HepG2 (cell line): ENCODE data around the gene KANSL1L. TPM values are rescaled to one million over a fixed set of nuclear protein-coding genes. Genes with fewer than 3 reads are reported as not detected.

Source experiments
- ATAC-seq: fragments of 200-7000 bp; cut with Tn5 transposase; 3 replicates; pipeline ENCODE4 v1.9.1; 2020; ENCODE audit warnings: mild to moderate bottlenecking, moderate library complexity
- BruUV-seq: library from RNA; stranded (reverse); fragments of 400-500 nt; replicated peaks from 2 replicates; lab custom pipeline; 2021; lab: Mats Ljungman, UMichigan
- CTCF ChIA-PET: fragments of 300-600 bp; formaldehyde crosslinking; extraction: SDS; loops from one replicate; lab custom pipeline; 2021; ENCODE audit warnings: low total read pairs, inconsistent platforms, low intra/inter-chr PET ratio; lab: Yijun Ruan, JAX
- POLR2A ChIA-PET: fragments of 350-600 bp; sonication (Branson Sonifier 250); formaldehyde crosslinking; loops from one replicate; lab custom pipeline; 2020; ENCODE audit warnings: antibody characterized with exemption, inconsistent platforms; lab: Yijun Ruan, JAX
- DNase-seq: peaks from one replicate; pipeline ENCODE4 v3.0.0-alpha.2; 2015; ENCODE audit warnings: low spot score
- FAIRE-seq: peaks from 3 replicates; lab custom pipeline; 2011; peaks lifted over from hg19 to GRCh38; lab: Jason Lieb, UNC
- H2AFZ ChIP-seq: one replicate; pipeline ENCODE4 v1.6.1; 2011; ENCODE audit warnings: low read length, inconsistent platforms
- H3K27ac ChIP-seq: fragments of 300-600 bp; 3 replicates; pipeline ENCODE4 v1.8.0; 2011; ENCODE audit warnings: mixed run types, mild to moderate bottlenecking, mixed read lengths, low read length, inconsistent platforms; ENCODE audit not compliant: insufficient read depth; ENCODE audit errors: extremely low read length
- H3K27me3 ChIP-seq, 2 experiments: fragments of 200-600 bp in 1 of 2; 2 replicates in 1 of 2; 3 replicates in 1 of 2; pipeline versions ENCODE4 v1.6.0 to v1.8.0; 2011; ENCODE audit warnings: low read length in 2 of 2, mild to moderate bottlenecking in 2 of 2, moderate library complexity in 2 of 2, inconsistent platforms in 1 of 2; ENCODE audit not compliant: insufficient read depth in 2 of 2, control insufficient read depth in 1 of 2
- H3K36me3 ChIP-seq, 2 experiments: fragments of 200-600 bp in 1 of 2; replicated peaks in 1 of 2; 2 replicates in 1 of 2; 3 replicates in 1 of 2; pipeline versions ENCODE4 v1.5.1 to v1.8.0; 2011; ENCODE audit warnings: low read length in 2 of 2, inconsistent platforms in 1 of 2; ENCODE audit not compliant: insufficient read depth in 2 of 2, control insufficient read depth in 1 of 2
- H3K4me1 ChIP-seq: 2 replicates; pipeline ENCODE4 v1.5.1; 2012; ENCODE audit warnings: low read length, inconsistent platforms; ENCODE audit not compliant: insufficient read depth
- H3K4me2 ChIP-seq: 2 replicates; pipeline ENCODE4 v1.6.0; 2011; ENCODE audit warnings: low read depth, low read length, inconsistent platforms
- H3K4me3 ChIP-seq, 3 experiments: fragments of 200-600 bp in 1 of 3; sonication (generic), shearing (Covaris generic) in 1 of 3; replicated peaks in 1 of 3; 2 replicates each; pipeline ENCODE4 v1.5.1; 2011 to 2016; ENCODE audit warnings: low read length in 3 of 3, inconsistent platforms in 2 of 3, low read depth in 2 of 3, mild to moderate bottlenecking in 2 of 3, control low read depth in 1 of 3, mixed read lengths in 1 of 3; ENCODE audit not compliant: insufficient read depth in 1 of 3
- H3K79me2 ChIP-seq: one replicate; pipeline ENCODE4 v1.6.1; 2011; ENCODE audit warnings: low read length, inconsistent platforms; ENCODE audit not compliant: insufficient read depth
- H3K9ac ChIP-seq: 2 replicates; pipeline ENCODE4 v1.6.0; 2011; ENCODE audit warnings: mild to moderate bottlenecking, low read depth, low read length, inconsistent platforms; ENCODE audit not compliant: insufficient read depth
- H3K9me3 ChIP-seq: 2 replicates; pipeline ENCODE4 v1.5.1; 2012; ENCODE audit warnings: mild to moderate bottlenecking, low read length
- H4K20me1 ChIP-seq: 2 replicates; pipeline ENCODE4 v1.6.0; 2011; ENCODE audit warnings: inconsistent platforms, mild to moderate bottlenecking, low read length, moderate library complexity; ENCODE audit not compliant: insufficient read depth
- ARNT ChIP-seq: fragments of 450-650 bp; IDR thresholded peaks from 2 replicates; pipeline ENCODE4 v1.6.1; 2017
- POLR2G ChIP-seq: fragments of 200-400 bp; formaldehyde crosslinking; IDR thresholded peaks from 2 replicates; pipeline ENCODE4 v1.6.1; 2018; ENCODE audit warnings: mild to moderate bottlenecking, low read depth, low read length, moderate library complexity
- SAFB2 ChIP-seq: sonication (generic); formaldehyde crosslinking; IDR thresholded peaks from 2 replicates; pipeline ENCODE4 v1.5.1; 2020; ENCODE audit warnings: missing genetic modification reagents, low read depth, mild to moderate bottlenecking, borderline replicate concordance
- ZNF264 ChIP-seq: sonication (generic); formaldehyde crosslinking; IDR thresholded peaks from 2 replicates; pipeline ENCODE4 v1.4.0; 2020; ENCODE audit warnings: missing genetic modification reagents
- ZNF549 ChIP-seq: sonication (generic); formaldehyde crosslinking; IDR thresholded peaks from 2 replicates; pipeline ENCODE4 v1.5.0; 2020; ENCODE audit warnings: missing genetic modification reagents
- ZNF589 ChIP-seq: sonication (generic); formaldehyde crosslinking; conservative IDR thresholded peaks from 2 replicates; pipeline ENCODE4 v1.8.0; 2022; ENCODE audit warnings: mild to moderate bottlenecking, moderate library complexity, missing genetic modification reagents
- ZNF720 ChIP-seq: sonication (generic); formaldehyde crosslinking; IDR thresholded peaks from 2 replicates; pipeline ENCODE4 v1.4.0; 2020; ENCODE audit warnings: missing genetic modification reagents
- in situ Hi-C: cut with HindIII; loops from 2 replicates; pipeline ENCODE4 v1.10.0; 2017; ENCODE audit warnings: low pct_unique_long_range_greater_than_20kb; ENCODE audit not compliant: extremely low pct_ligation_motif_present
- intact Hi-C: fragments of 100-400 bp; cut with micrococcal nuclease; formaldehyde crosslinking; loops from one replicate; pipeline ENCODE4 v1.10.0; 2022; ENCODE audit not compliant: unreplicated experiment
- polyA plus RNA-seq, 8 experiments: library from polyadenylated mRNA; depleted of rRNA in 3 of 8; stranded (reverse) in 7 of 8; unstranded in 1 of 8; fragments of >200 nt; fragmentation: Illumina TruSeq in 4 of 8; extraction: Trizol in 4 of 8; gene quantifications; 2 replicates each; pipeline versions ENCODE4 v1.2.1 to v1.2.3, GENCODE V29; 2011 to 2016; ENCODE audit warnings: low read depth in 4 of 8, missing spikeins in 1 of 8, mixed read lengths in 1 of 8; ENCODE audit not compliant: insufficient read depth in 1 of 8
- total RNA-seq, 5 experiments: library from RNA; depleted of rRNA; stranded (reverse); fragments of >200 nt; fragmentation: Illumina TruSeq; extraction: Trizol; gene quantifications; 2 replicates each; pipeline ENCODE4 v1.2.3, GENCODE V29; 2016; ENCODE audit warnings: low read depth in 1 of 5
- TF ChIP-seq, protein P1 (sequence below): sonication (generic); formaldehyde crosslinking; IDR thresholded peaks from 2 replicates; pipeline ENCODE4 v1.4.0; 2020; ENCODE audit warnings: missing genetic modification reagents, mild to moderate bottlenecking, borderline replicate concordance

The KANSL1L gene
- total and polyA plus RNA-seq, 2 of the 13 experiments (the other 11 are each of a cell fraction or from before 2014, with no cell fraction given) = 5.4 to 10.3 TPM

DNA sequence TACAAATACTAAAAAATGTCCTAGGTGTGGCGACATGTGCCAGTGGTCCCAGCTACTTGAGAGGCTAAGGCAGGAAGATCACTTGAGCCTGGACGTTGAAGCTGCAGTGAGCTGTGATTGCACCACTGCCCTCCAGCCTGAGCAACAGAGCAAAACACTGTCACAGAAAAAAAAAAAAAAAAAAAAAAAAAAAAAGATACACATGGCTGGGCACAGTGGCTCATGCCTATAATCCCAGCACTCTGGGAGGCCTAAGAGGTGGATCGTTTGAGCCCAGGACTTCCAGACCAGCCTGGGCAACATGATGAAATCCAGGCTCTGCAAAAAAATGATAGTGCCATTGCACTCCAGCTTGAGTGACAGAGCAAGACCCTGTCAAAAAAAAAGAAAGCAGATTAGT is 13.7 kb downstream of the KANSL1L start (continued):
- TF ChIP-seq SAFB2 = no peak
- no peak for TF ChIP-seq ZNF264 (CRISPR knock-in tag)
- TF ChIP-seq ZNF589 (CRISPR knock-in tag) = no peak
- TF ChIP-seq, all 625 proteins: peak for 0

- no peak overlapping the region for H3K4me3 ChIP-seq
- H3K9me3 ChIP-seq = no peaks in the 10 kb centered on the region
- H3K9ac ChIP-seq = no peak overlapping the region
- H2AFZ ChIP-seq = no peak overlapping the region
- H3K27ac ChIP-seq = no peak overlapping the region
- in situ Hi-C loops (no loop called here), intact Hi-C loops (no loop called here)
- no peaks in the 10 kb centered on the region for H3K79me2 ChIP-seq
- H3K4me2 ChIP-seq = no peak overlapping the region
- H4K20me1 ChIP-seq = no peaks in the 10 kb centered on the region
- TF ChIP-seq, protein P1, sequence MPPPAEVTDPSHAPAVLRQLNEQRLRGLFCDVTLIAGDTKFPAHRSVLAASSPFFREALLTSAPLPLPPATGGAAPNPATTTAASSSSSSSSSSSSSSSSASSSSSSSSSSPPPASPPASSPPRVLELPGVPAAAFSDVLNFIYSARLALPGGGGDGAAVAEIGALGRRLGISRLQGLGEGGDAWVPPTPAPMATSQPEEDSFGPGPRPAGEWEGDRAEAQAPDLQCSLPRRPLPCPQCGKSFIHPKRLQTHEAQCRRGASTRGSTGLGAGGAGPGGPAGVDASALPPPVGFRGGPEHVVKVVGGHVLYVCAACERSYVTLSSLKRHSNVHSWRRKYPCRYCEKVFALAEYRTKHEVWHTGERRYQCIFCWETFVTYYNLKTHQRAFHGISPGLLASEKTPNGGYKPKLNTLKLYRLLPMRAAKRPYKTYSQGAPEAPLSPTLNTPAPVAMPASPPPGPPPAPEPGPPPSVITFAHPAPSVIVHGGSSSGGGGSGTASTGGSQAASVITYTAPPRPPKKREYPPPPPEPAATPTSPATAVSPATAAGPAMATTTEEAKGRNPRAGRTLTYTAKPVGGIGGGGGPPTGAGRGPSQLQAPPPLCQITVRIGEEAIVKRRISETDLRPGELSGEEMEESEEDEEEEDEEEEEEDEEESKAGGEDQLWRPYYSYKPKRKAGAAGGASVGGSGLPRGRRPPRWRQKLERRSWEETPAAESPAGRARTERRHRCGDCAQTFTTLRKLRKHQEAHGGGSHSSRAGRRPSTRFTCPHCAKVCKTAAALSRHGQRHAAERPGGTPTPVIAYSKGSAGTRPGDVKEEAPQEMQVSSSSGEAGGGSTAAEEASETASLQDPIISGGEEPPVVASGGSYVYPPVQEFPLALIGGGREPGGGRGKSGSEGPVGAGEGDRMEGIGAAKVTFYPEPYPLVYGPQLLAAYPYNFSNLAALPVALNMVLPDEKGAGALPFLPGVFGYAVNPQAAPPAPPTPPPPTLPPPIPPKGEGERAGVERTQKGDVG = no peak
- no peak for TF ChIP-seq ARNT
- TF ChIP-seq ZNF720 (CRISPR knock-in tag) = no peak
- TF ChIP-seq ZNF549 = no peak
- no peak for TF ChIP-seq POLR2G
- DNase-seq (no peak), ATAC-seq (no peak), FAIRE-seq (no peak)
- H3K27me3 ChIP-seq = no peaks in the 10 kb centered on the region
- peaks cover 0 to 8% of the 10 kb centered on the region in 2 experiments; a peak in 2 of 5 replicates for H3K36me3 ChIP-seq
- no TSS peak for BruUV-seq
- ChIA-PET CTCF (no interaction called here), POLR2A (no interaction called here)
- H3K4me1 ChIP-seq = no peaks in the 10 kb centered on the region
These were observed 23.6 kb downstream of the KANSL1L start for GRCh38 chr2:210147614-210148013.
